Measurements from ENCODE around the gene PDZRN4.

Gene PDZRN4

DNA sequence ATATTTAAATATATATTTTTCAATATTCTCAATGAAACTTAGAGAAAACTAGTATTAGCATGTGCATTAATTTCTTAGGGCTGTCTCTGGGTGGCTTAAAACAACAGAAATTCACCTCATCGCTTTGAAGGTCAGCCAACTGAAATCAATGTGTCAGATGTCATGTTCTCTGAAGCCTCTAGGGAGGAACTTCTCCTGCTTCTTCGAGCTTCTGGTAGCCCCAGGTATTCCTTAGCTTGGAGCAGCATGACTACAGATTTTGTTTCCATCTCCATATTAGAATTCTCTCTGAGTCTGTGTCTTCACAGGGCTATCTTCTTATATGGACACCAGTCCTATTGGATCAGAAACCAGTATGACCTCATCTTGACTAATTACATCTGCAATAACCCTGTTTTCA, 221.5 kb downstream of the PDZRN4 start:
- H3K27ac Mint-ChIP-seq: no peak overlapping the region
- no peaks in the 10 kb centered on the region for H3K4me1 Mint-ChIP-seq (ENCODE audit: low read depth)
- H3K9me3 Mint-ChIP-seq: peaks cover 8% of the 10 kb centered on the region
- H3K27me3 Mint-ChIP-seq: no peaks in the 10 kb centered on the region
- DNase-seq: no peak
- no peaks in the 10 kb centered on the region for H3K36me3 Mint-ChIP-seq (ENCODE audit: low read depth)
- no peak overlapping the region for H3K4me3 Mint-ChIP-seq

DNA sequence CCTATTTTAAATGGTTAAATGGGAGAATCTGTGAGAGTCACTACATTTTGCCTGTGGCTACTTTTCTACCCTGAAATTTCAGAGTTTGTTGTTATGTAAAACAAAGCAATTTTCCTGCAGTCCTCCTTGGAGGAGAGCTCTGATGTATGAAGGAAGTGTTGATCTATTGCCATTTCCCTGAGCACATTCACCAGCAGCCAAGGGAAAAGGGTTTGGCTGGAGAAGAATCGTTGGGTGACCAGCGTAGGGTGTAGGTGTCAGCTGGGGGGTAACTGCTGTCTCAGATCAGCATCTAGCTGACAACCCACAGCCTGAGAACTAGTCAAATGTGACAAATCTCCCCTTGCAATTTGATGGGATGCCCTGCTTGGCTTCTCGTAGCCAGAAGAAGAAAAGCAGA, 230.5 kb downstream of the PDZRN4 start:
- no peak overlapping the region for H3K4me3 Mint-ChIP-seq
- H3K4me1 Mint-ChIP-seq (ENCODE audit: low read depth): no peaks in the 10 kb centered on the region
- no peak for DNase-seq
- H3K27me3 Mint-ChIP-seq: no peaks in the 10 kb centered on the region
- H3K27ac Mint-ChIP-seq: no peak overlapping the region
- no peaks in the 10 kb centered on the region for H3K9me3 Mint-ChIP-seq
- H3K36me3 Mint-ChIP-seq (ENCODE audit: low read depth): no peaks in the 10 kb centered on the region

DNA sequence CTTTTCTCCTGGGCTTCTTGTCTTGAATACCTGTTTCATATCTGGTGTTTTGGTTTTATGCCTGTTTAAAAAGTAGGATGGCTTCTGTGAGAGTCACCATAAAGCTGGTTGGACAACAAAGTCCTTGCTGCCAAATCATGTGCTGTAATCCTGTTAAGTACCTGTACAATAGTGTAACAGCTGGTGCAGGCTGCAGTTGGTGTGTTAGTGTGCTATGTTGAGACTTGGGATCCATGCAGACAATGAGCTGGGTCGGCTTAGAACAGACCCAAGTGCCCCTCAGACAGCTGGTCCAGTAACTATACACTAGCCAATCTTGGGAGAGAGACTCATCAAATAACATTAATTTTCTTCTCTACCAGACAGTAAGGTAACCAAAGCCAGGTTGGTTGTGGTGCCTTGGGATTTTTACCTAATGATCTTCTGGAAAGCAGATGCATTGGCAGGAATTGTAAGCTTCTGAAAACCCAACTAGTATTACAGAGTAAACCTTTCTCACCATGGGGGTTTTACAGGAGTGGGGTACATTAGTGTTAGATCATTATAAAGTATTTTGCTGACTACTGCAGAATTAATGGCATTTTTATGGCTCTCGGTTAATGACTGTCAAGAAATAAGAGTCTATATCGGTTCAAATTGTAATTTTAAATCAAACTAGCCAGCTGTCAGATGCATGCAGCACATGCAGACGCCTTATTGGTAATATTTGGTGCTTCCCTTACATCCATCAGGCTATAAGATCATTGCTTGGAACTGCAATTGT, 231.2 kb downstream of the PDZRN4 start:
- no peaks in the 10 kb centered on the region for H3K4me1 Mint-ChIP-seq (ENCODE audit: low read depth)
- H3K9me3 Mint-ChIP-seq: no peaks in the 10 kb centered on the region
- no peak overlapping the region for H3K27ac Mint-ChIP-seq
- no peaks in the 10 kb centered on the region for H3K27me3 Mint-ChIP-seq
- H3K4me3 Mint-ChIP-seq: no peak overlapping the region
- no peak for DNase-seq
- H3K36me3 Mint-ChIP-seq (ENCODE audit: low read depth): no peaks in the 10 kb centered on the region

DNA sequence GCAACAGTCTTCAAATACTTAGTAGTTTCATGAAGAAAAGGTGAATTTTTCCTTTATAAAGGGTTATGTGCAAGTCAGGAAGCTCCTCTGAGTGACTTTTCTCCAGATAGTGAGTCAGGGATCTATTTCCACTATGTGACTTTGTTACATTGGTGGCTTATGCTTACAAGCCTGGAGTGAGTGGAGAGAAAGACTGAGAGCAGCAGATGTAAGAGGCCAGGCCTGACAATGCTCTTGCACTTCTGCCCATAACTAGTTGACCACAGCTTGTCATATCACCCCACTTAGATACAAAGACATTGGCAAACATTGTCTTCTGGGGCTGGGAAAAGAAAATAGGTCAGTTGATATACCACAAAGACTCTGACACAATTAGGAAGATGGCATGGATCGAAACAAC, 236.5 kb downstream of the PDZRN4 start:
- no peaks in the 10 kb centered on the region for H3K36me3 Mint-ChIP-seq (ENCODE audit: low read depth)
- H3K27ac Mint-ChIP-seq: no peak overlapping the region
- H3K4me3 Mint-ChIP-seq: no peak overlapping the region
- no peaks in the 10 kb centered on the region for H3K4me1 Mint-ChIP-seq (ENCODE audit: low read depth)
- DNase-seq: no peak
- no peaks in the 10 kb centered on the region for H3K9me3 Mint-ChIP-seq
- H3K27me3 Mint-ChIP-seq: no peaks in the 10 kb centered on the region

DNA sequence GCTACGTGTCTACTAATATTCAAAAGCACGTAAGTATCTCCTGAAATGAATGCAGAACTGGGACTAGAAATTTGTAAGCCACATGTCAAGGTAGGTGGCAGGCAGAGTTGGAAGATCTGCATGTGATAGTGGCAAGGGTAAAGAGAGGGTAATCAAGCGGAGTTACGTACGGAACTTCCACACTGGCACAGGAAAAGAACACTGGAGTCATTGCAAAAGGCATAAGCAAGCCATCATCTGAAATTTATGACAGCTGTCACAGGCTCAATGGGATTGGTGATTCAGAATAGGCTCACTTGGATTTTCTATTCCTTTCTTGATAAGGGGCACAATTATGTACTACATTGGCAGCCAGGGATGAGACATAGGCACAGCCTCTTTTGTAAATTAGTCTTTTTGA, 245.3 kb downstream of the PDZRN4 start:
- H3K27ac Mint-ChIP-seq: no peak overlapping the region
- peaks cover 2% of the 10 kb centered on the region for H3K4me1 Mint-ChIP-seq (ENCODE audit: low read depth)
- H3K4me3 Mint-ChIP-seq: no peak overlapping the region
- H3K27me3 Mint-ChIP-seq: no peaks in the 10 kb centered on the region
- H3K9me3 Mint-ChIP-seq: no peaks in the 10 kb centered on the region
- no peaks in the 10 kb centered on the region for H3K36me3 Mint-ChIP-seq (ENCODE audit: low read depth)
- no peak for DNase-seq

DNA sequence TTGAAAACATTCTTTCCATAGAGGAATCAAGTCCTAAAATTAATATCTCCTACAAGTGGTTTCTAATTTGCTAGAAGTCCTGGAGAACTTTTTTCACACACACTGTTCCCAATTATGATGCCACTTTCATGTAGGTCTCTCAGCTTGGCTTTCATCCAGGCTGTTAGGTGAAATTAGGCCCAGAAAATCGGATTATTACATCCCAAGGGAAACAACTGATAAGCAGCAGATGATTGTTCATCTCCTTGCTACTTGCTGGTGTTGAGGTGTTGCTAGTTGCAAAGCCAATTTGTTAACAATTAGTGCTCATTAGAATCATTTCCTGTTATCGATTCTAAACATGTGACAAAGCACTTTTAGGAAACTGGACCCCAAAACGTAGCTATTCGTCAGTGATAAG, 248.0 kb downstream of the PDZRN4 start:
- Mint-ChIP-seq H3K27me3 (no peaks in the 10 kb centered on the region), H3K36me3 (ENCODE audit: low read depth) (no peaks in the 10 kb centered on the region), H3K4me1 (ENCODE audit: low read depth) (peaks cover 2% of the 10 kb centered on the region), H3K27ac (no peak overlapping the region), H3K4me3 (no peak overlapping the region), H3K9me3 (no peaks in the 10 kb centered on the region)
- no peak for DNase-seq

DNA sequence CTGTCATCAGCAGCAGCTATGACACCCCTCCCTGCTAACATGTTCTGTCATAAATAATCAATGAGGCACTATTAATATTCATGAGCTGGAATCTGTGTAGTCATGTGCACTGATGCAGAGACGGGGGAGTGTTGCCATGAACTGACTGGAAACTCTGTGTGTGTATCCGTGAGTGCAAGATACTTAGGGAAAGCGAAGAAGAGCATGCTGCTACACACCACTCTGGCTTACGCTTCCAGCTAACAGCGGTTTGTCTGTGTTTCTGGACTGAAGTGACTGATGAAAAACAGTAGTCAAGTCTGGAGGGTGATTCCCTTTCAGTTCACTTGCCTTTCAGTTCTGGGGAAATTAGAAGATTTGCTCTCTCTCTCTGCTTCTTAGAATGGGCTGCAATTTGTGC, 249.4 kb downstream of the PDZRN4 start:
- Mint-ChIP-seq H3K9me3 (no peaks in the 10 kb centered on the region), H3K4me3 (no peak overlapping the region), H3K36me3 (ENCODE audit: low read depth) (no peaks in the 10 kb centered on the region), H3K27ac (no peak overlapping the region), H3K4me1 (ENCODE audit: low read depth) (peaks cover 2% of the 10 kb centered on the region), H3K27me3 (no peaks in the 10 kb centered on the region)
- DNase-seq: no peak

DNA sequence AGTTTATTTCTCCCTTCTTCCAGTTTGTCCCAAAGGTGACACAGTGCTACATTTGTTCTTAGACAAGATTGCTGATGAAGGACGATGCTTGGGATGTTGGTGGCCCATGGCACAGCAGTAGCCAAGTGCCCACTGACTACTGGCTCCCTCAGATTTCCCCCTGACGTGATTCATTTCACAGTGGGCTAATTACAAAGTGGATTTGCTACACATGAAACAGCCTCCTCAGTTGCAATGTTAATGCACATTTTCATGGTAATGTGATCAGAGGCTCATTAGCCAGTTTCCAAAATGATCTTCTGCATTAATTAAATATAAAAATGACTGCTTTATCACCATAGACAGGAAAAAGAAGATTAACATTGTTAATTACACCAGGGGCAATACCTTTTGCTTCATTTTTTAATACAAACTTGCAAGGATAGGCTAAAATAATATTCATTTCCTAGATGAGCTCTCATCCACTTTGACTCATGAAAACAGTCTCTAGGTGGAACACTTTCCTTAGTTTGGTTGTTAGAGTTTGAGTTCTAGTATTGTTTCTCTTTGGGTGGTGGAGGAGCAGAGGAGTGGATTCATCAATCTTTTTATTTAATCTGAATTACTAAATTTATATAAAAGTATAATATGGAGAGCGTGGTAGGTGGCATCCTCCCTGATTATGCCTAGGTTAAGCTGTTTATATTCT, 250.9 kb downstream of the PDZRN4 start:
- no peak overlapping the region for H3K4me3 Mint-ChIP-seq
- H3K27ac Mint-ChIP-seq: no peak overlapping the region
- peaks cover 2% of the 10 kb centered on the region for H3K4me1 Mint-ChIP-seq (ENCODE audit: low read depth)
- H3K36me3 Mint-ChIP-seq (ENCODE audit: low read depth): no peaks in the 10 kb centered on the region
- H3K27me3 Mint-ChIP-seq: no peaks in the 10 kb centered on the region
- H3K9me3 Mint-ChIP-seq: no peaks in the 10 kb centered on the region
- DNase-seq: no peak

DNA sequence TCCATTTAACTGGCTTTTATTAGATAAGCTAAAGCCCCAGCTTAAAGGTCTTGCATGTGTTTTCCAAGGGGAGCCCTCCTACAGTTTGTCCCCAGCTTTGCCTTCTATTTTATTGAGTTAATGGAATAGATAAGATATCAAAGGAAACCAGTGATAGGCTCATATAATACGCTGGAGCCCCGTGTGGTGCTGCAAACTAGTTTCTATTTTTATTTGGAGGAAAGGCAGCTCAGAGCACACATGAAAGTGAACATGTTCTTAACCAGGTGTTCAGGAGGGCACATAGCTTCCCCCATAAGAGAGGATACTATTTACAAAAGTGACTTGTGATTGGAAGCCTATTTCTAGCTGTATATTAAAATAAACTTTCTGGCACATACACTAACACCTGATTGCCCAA, 251.7 kb downstream of the PDZRN4 start:
- H3K4me3 Mint-ChIP-seq: no peak overlapping the region
- no peak overlapping the region for H3K27ac Mint-ChIP-seq
- no peak for DNase-seq
- H3K9me3 Mint-ChIP-seq: no peaks in the 10 kb centered on the region
- no peaks in the 10 kb centered on the region for H3K27me3 Mint-ChIP-seq
- H3K36me3 Mint-ChIP-seq (ENCODE audit: low read depth): no peaks in the 10 kb centered on the region
- peaks cover 2% of the 10 kb centered on the region for H3K4me1 Mint-ChIP-seq (ENCODE audit: low read depth)

DNA sequence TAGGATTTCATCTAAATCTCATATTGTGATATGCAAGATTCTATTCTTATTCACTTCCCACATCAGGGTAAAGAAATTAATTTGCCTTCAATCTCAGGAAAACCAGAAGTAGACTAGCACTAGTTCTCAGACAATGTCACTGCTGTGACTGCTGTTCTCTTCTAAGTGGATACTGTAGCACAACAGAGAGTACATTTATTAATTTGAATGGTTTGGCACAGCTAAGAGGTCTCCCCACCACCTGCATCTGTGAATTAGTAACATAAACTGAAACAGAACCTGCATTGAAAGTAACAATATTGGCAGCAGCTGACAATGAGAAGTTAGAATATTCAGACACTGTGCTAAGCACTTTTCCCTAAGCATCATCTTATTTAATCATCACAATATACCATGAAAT, 253.1 kb downstream of the PDZRN4 start:
- no peak overlapping the region for H3K27ac Mint-ChIP-seq

DNA sequence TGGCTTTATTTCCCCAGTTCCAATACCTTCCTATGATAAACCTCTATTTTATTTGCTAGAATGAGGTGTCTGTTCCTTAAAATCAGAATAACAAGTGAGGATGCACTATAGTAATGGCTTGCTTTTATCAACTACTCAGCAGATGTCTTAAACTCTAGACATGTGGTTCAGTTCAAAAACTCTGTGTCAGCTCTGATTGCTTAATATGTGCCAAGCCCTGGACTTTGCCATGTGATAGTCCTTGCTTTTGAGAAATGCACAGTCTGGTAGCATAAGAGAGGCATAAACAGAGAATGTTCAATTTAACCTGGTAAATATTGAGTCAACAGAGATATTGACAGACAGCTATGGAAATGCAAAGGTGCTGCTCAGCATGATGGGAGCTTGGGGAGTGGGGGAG, 254.8 kb downstream of the PDZRN4 start:
- Mint-ChIP-seq H3K4me1 (ENCODE audit: low read depth) (peaks cover 2% of the 10 kb centered on the region), H3K27me3 (no peaks in the 10 kb centered on the region), H3K36me3 (ENCODE audit: low read depth) (no peaks in the 10 kb centered on the region), H3K9me3 (no peaks in the 10 kb centered on the region), H3K4me3 (no peak overlapping the region), H3K27ac (no peak overlapping the region)
- no peak for DNase-seq

More for the DNA sequence above, 253.1 kb downstream of the PDZRN4 start:
- DNase-seq: no peak
- Mint-ChIP-seq H3K27me3 (no peaks in the 10 kb centered on the region), H3K4me3 (no peak overlapping the region), H3K9me3 (no peaks in the 10 kb centered on the region), H3K4me1 (ENCODE audit: low read depth) (peaks cover 2% of the 10 kb centered on the region), H3K36me3 (ENCODE audit: low read depth) (no peaks in the 10 kb centered on the region)

DNA sequence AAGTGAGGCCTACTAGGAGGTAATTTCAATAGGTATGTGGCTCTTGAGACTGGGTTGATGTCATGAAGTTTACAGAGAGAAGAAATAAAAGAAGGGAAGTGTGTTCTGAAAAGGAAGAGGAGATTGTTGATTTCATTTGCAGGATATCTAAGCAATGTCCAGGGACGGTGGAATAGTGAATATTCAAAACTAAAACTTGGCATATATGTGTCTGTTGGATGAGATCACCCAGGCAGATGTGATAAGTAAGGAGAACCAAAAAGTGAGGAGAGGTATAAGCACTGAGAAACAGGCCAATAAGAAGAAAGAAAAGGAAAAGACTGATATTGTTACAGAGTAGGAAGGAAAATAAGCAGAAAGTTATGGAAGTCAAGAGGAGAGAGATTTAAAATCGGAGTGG, 255.6 kb downstream of the PDZRN4 start:
- no peaks in the 10 kb centered on the region for H3K36me3 Mint-ChIP-seq (ENCODE audit: low read depth)
- H3K27ac Mint-ChIP-seq: no peak overlapping the region
- no peaks in the 10 kb centered on the region for H3K9me3 Mint-ChIP-seq
- H3K4me3 Mint-ChIP-seq: no peak overlapping the region
- H3K4me1 Mint-ChIP-seq (ENCODE audit: low read depth): no peaks in the 10 kb centered on the region
- DNase-seq: no peak
- no peaks in the 10 kb centered on the region for H3K27me3 Mint-ChIP-seq

DNA sequence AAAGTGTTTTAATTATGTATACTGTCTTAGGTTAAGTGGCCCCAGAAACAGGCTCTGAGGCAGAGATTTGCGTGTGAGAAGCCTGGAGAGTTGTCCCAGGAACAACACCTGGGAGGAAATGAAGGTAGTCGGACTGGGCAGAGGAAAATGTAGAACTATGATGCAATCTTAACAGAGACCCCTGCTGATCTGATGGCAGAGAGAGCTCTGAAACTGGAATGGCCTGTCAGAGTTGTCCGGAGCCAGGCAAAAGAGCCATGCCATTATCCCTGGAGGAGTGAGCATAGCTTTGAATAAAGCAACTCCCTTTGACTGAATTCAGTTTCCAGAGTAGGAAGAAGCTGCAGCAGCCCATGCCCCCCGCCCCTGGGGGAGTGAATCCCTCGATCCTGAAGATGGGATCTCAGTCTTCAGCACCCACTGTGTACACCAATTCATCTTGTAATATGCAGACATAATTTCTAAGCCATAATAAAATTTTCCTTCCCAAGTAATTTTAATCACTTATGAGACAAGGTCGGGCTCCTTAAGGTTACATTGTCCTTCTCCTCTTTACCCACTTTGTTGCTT, 264.8 kb downstream of the PDZRN4 start:
- Mint-ChIP-seq H3K4me3 (no peak overlapping the region), H3K36me3 (ENCODE audit: low read depth) (no peaks in the 10 kb centered on the region), H3K9me3 (no peaks in the 10 kb centered on the region), H3K4me1 (ENCODE audit: low read depth) (no peaks in the 10 kb centered on the region), H3K27me3 (no peaks in the 10 kb centered on the region), H3K27ac (no peak overlapping the region)
- DNase-seq: no peak

DNA sequence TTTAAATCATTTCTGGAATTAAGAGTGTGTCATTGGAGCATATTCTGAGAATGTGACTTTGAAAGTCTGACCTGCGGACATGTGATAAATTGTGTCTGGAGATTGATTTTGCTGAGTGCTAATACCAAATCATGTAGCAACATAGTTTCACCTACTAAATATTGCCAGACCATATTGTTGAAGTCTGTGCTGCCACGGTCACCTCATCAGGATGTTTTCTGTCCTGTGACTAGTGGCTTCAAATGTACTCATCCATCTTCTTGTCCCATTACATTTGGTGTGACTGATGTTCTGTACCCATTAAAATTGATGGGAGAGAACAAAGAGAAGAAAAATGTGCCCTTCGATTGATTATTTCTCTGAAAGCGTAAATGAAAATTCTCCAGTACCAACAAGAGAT, 265.3 kb downstream of the PDZRN4 start:
- Mint-ChIP-seq H3K36me3 (ENCODE audit: low read depth) (no peaks in the 10 kb centered on the region), H3K27ac (no peak overlapping the region), H3K4me1 (ENCODE audit: low read depth) (no peaks in the 10 kb centered on the region), H3K4me3 (no peak overlapping the region), H3K9me3 (no peaks in the 10 kb centered on the region), H3K27me3 (no peaks in the 10 kb centered on the region)
- no peak for DNase-seq

DNA sequence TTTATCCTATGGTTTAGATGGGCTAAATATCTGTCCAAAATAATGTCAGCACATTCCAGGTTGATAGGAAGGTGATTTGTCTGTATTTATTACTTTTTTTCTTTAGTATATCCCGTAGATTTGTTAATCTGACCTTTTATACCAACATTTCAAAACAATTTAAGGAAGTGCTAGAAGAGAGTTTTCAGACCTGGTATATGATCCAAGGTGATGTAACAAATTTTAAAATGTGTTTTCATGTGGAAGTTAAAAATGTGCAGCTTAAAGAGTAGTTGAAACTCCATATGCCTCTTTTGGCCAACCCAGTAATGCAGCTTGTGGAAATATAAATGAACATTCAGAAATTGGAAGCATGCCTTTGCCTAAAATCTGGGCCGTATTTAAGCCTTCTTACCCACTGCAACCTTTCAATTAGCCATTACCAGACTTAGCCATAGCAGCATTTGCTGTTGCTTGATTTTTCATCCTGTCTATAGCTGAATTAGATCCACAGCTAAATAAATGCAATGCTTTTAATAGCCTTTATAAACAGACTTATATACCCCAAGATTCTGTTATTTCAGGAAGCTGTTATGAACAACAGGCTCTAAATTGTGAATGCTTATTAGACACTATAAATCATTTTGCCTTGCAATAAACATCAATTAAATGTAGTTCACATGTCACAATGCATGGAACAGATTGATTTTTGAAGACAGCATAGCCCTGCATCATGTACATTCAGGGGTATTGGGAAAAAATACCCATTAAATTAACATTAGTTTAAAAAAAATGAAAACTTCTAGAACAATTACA, 271.2 kb downstream of the PDZRN4 start:
- Mint-ChIP-seq H3K4me1 (ENCODE audit: low read depth) (no peaks in the 10 kb centered on the region), H3K36me3 (ENCODE audit: low read depth) (no peaks in the 10 kb centered on the region), H3K4me3 (no peak overlapping the region), H3K9me3 (no peaks in the 10 kb centered on the region), H3K27me3 (no peaks in the 10 kb centered on the region), H3K27ac (no peak overlapping the region)
- no peak for DNase-seq

Measured in activated T-cell treated with anti-CD3 and anti-CD28 coated beads, Interleukin-2, amount 50 U/mL, for 24 hours (primary cell).